Mucosa of stomach (tissue), 1 donor: Measurements from ENCODE around the gene MOV10L1.
"Not testable (repeated sequence)": the region's sequence is repeated elsewhere in the genome, so short reads cannot be mapped to it uniquely, and the experiment has no call there.

Source experiments
- H3K27me3 ChIP-seq: one replicate; pipeline ENCODE4 v1.7.0; 2013; ENCODE audit warnings: mild to moderate bottlenecking, low read length; ENCODE audit not compliant: control insufficient read depth, insufficient read depth
- H3K36me3 ChIP-seq: one replicate; pipeline ENCODE4 v1.7.0; 2013; ENCODE audit warnings: low read length; ENCODE audit not compliant: control insufficient read depth, insufficient read depth
- H3K4me1 ChIP-seq: one replicate; pipeline ENCODE4 v1.7.0; 2013; ENCODE audit warnings: mild to moderate bottlenecking, low read length; ENCODE audit not compliant: control insufficient read depth, insufficient read depth
- H3K4me3 ChIP-seq: one replicate; pipeline ENCODE4 v1.7.0; 2013; ENCODE audit warnings: low read length
- H3K9ac ChIP-seq: one replicate; pipeline ENCODE4 v1.7.0; 2013; ENCODE audit warnings: mild to moderate bottlenecking, low read length, moderate library complexity
- H3K9me3 ChIP-seq: one replicate; pipeline ENCODE4 v1.7.0; 2013; ENCODE audit warnings: mild to moderate bottlenecking, low read length, moderate library complexity; ENCODE audit not compliant: control insufficient read depth
- donor health status: Pancreatic carcinoma.

The MOV10L1 gene

GRCh38 chr22:50200461-50201190 lies 110.8 kb downstream of the MOV10L1 start, which contains the start of gene SELENOO:
Gene SELENOO, plus strand, starts transcription at chr22:50201011. Its CDS starts 26 bp downstream, at chr22:50201037.
- Histone ChIP-seq H3K4me1 (peaks cover 14% of the 10 kb centered on the region), H3K36me3 (no peaks in the 10 kb centered on the region), H3K9me3 (no peaks in the 10 kb centered on the region), H3K9ac (peak within 1 kb of the TSS; percentile 70), H3K4me3 (peak within 1 kb of the TSS; percentile 46), H3K27me3 (no peaks in the 10 kb centered on the region)

- Histone ChIP-seq H3K27me3 (no peaks in the 10 kb centered on the region), H3K36me3 (peaks cover 7% of the 10 kb centered on the region), H3K9me3 (no peaks in the 10 kb centered on the region), H3K4me1 (peaks cover 14% of the 10 kb centered on the region), H3K9ac (peak overlapping the region; percentile 70), H3K4me3 (peak overlapping the region; percentile 43)
These were observed 111.7 kb downstream of the MOV10L1 start for GRCh38 chr22:50201191-50202129.

- Histone ChIP-seq H3K9ac (peak overlapping the region; percentile 70), H3K4me3 (peak overlapping the region; percentile 43), H3K36me3 (peaks cover 9% of the 10 kb centered on the region), H3K27me3 (no peaks in the 10 kb centered on the region), H3K9me3 (no peaks in the 10 kb centered on the region), H3K4me1 (peaks cover 14% of the 10 kb centered on the region)
These were observed 112.4 kb downstream of the MOV10L1 start for GRCh38 chr22:50202130-50202666.

- no peaks in the 10 kb centered on the region for H3K27me3 ChIP-seq
- no peak overlapping the region for H3K9ac ChIP-seq
- H3K9me3 ChIP-seq, result no peaks in the 10 kb centered on the region
- no peak overlapping the region for H3K4me3 ChIP-seq
- peaks cover 14% of the 10 kb centered on the region for H3K4me1 ChIP-seq
- H3K36me3 ChIP-seq, result peaks cover 9% of the 10 kb centered on the region
These were observed 113.5 kb downstream of the MOV10L1 start for GRCh38 chr22:50203288-50203687.

GRCh38 chr22:50204571-50204970 lies 114.8 kb downstream of the MOV10L1 start:
- Histone ChIP-seq H3K4me1 (peaks cover 14% of the 10 kb centered on the region), H3K36me3 (peaks cover 9% of the 10 kb centered on the region)

GRCh38 chr22:50204998-50205397 lies 115.2 kb downstream of the MOV10L1 start:
- not testable (repeated sequence) for H3K36me3 ChIP-seq, H3K4me1 ChIP-seq, H3K4me3 ChIP-seq, H3K27me3 ChIP-seq, H3K9ac ChIP-seq, H3K9me3 ChIP-seq

More at GRCh38 chr22:50204571-50204970, 114.8 kb downstream of the MOV10L1 start:
- H3K9me3 ChIP-seq, result no peaks in the 10 kb centered on the region
- H3K27me3 ChIP-seq, result no peaks in the 10 kb centered on the region
- no peak overlapping the region for H3K4me3 ChIP-seq
- no peak overlapping the region for H3K9ac ChIP-seq

- Histone ChIP-seq H3K9me3 (no peaks in the 10 kb centered on the region), H3K27me3 (no peaks in the 10 kb centered on the region), H3K36me3 (peaks cover 13% of the 10 kb centered on the region), H3K4me1 (peaks cover 7% of the 10 kb centered on the region), H3K4me3 (no peak overlapping the region), H3K9ac (no peak overlapping the region)
These were observed 116.2 kb downstream of the MOV10L1 start for GRCh38 chr22:50205781-50206569.

- Histone ChIP-seq H3K9me3 (no peaks in the 10 kb centered on the region), H3K27me3 (no peaks in the 10 kb centered on the region), H3K9ac (no peak overlapping the region), H3K4me1 (peaks cover 7% of the 10 kb centered on the region), H3K36me3 (peaks cover 16% of the 10 kb centered on the region), H3K4me3 (no peak overlapping the region)
These were observed 116.8 kb downstream of the MOV10L1 start for GRCh38 chr22:50206599-50206998.

- Histone ChIP-seq H3K4me1 (no peaks in the 10 kb centered on the region), H3K4me3 (no peak overlapping the region), H3K27me3 (no peaks in the 10 kb centered on the region), H3K36me3 (peaks cover 16% of the 10 kb centered on the region), H3K9me3 (no peaks in the 10 kb centered on the region), H3K9ac (no peak overlapping the region)
These were observed 117.8 kb downstream of the MOV10L1 start for GRCh38 chr22:50207383-50208140.

- no peak overlapping the region for H3K4me3 ChIP-seq
- no peak overlapping the region for H3K9ac ChIP-seq
- no peaks in the 10 kb centered on the region for H3K27me3 ChIP-seq
- no peaks in the 10 kb centered on the region for H3K9me3 ChIP-seq
- peaks cover 16% of the 10 kb centered on the region for H3K36me3 ChIP-seq
- H3K4me1 ChIP-seq, result no peaks in the 10 kb centered on the region
These were observed 118.7 kb downstream of the MOV10L1 start for GRCh38 chr22:50208430-50208938.
